HG03066 (cell line): ENCODE results near the gene PTGDR.

Source experiments
- ATAC-seq: cut with Tn5 transposase; IDR thresholded peaks from one replicate; pipeline ENCODE4 v1.9.1; 2021; ENCODE audit warnings: low read depth; ENCODE audit not compliant: unreplicated experiment

The PTGDR gene

DNA sequence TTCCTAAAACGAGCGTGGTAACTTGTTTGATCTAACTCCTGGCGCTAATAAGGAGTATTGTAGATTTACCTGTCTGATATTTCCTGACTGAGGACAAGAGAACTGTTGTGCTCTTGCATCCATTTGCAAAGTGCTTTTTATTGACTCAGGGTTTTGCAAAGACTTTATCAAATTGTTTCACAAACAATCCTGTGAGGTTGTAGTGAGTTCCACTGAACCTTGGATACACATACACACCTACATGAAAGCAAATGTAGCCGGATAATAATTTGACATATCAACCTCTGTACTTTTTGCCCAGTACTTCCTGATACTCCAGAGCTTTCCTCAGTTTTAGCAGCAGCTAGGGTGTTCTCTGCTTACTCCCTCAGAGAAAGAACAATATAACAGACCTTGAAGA, 39.9 kb downstream of the PTGDR start:
- ATAC-seq: no peak

DNA sequence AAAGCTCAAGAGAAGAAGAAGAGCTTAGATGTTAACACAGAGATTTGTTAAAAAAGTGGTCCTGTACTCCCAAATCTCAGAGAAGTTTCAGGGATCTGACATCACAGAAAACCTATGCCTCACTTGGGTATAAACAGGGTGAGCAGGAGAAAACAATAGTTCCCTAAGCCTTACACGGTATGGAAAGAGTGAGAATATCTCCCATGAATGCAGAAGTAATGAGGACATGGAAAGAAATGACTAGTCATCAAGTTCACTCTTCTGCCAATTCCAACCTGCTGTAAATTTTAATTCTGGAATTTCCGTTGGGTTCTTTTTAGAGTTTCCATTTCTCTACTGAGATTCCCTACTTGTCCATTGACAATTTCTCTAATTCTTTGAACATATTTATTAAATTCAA, 40.4 kb downstream of the PTGDR start:
- no peak for ATAC-seq

GRCh38 chr14:52310541-52310940, 43.0 kb downstream of the PTGDR start:
- ATAC-seq: no peak

DNA sequence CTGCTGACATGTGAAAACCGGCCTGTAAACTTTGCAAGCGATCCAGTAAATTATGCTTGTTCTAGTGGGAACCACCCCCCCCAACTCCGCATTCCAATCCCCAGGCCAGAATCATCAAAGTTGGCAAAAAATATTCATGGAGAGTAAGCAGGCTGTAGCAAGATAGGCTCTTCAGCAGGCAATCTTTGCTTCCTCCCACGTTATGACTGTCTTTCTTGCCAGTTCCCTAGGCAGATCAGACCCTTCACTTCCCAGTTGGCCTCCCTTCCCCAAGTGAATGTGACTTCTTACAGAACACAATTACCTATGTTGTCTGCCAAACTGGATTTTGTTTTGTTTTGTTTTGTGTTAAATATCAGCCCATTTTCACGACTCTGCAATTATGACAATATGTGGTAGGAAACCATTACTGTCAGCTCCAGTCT, 45.4 kb downstream of the PTGDR start:
- ATAC-seq: no peak

DNA sequence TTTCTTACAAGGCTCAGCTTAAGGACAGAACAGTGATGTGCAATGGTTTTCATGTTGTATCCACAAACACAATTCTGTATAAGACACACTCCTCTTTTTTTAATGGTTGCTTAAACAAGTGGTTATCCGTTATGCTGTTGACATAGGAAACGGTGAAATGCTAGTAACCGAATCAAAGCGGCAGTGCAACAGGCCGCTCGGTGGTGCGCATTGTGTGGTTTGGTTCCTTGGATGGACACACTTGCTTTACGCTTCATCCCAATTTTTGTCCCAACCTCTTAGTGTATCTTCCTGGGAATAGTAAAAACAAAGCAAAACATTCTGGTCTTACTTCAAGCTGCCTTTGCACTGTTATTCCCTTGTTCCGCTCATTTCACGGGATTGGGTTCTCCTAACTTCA, 46.0 kb downstream of the PTGDR start:
- ATAC-seq: no peak

GRCh38 chr14:52313903-52314594, 46.6 kb downstream of the PTGDR start, which contains the start of gene PTGER2:
PTGER2 (plus strand) TSS chr14:52314312; CDS start chr14:52314549, 237 bp downstream.
- peak; percentile 43 for ATAC-seq

- ATAC-seq: peak; percentile 37
Observed at GRCh38 chr14:52314595-52315354, 47.3 kb downstream of the PTGDR start.

DNA sequence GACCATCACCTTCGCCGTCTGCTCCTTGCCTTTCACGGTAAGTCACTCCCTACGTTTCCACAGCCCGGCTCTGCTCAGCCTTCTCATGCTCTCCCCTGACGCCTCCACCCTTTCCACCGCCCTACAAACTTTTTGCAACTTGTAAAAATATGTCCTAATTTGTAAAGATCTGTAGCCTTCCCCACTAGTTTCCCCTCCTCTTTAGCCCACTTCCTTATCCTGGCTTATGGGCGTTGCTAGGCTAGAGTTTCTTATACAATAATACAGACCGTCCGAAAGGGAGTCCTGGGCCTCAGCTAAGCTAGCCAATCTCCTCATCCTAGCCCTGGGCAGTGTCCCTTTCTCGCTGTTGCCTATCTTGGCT, 47.8 kb downstream of the PTGDR start:
- ATAC-seq: no peak

DNA sequence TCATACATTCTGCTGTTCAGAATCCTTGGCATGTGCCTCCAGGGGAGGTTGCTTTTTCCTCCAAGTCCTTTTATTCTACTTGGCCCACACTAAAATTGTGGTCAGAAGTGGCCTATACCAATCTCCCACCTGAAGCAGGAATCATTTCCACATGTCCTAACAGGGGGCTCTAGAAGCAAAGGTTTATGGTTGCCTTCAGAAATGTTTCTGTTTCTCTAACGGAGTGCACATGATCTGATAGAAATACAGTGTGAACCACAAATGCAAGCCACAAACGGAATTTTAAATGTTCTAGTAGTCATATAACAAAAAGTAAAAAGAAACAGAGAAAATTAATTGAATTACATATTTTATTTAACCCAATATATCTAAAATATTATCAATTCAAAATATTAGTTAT, 50.6 kb downstream of the PTGDR start:
- no peak for ATAC-seq

- no peak for ATAC-seq
Observed at GRCh38 chr14:52318826-52319645, 51.5 kb downstream of the PTGDR start.

DNA sequence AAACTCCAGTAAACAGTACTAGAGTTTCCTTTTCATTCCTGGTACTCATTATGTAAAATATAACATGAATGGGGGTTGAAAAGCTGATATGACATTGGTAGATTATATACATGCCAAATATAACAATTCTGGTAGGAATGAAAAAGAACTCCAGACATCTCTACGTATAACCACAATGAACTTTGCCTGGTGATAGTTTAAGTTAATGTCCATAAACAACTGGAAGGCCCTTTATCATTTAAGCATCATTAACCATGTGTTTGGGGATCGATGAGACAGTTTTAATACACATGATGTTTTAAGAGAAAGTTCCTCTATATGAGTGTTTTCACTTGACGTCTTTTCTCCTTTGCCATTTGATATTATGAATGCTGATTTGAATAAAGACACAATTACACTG, 52.4 kb downstream of the PTGDR start:
- no peak for ATAC-seq

GRCh38 chr14:52325126-52325525, 57.6 kb downstream of the PTGDR start:
- ATAC-seq: peak; percentile 97

DNA sequence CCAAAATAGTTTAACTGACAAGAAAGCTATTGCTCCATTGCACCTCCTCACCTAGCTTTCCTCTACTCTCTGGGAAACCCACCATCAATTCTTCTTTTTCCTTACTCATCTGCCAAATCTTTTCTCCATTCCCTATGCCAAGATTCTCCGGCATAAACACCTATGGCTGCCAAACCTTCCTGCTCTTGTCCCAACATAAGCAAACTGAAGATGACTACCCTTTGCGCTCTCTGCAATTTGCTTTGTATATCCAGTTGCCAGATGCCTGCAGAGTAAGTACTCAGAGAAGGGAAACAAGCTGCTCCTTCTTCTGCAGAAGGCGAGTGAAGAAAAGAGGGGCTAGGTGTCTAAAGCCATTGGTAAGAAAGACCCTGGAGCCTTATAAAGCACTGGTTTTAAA, 58.1 kb downstream of the PTGDR start:
- no peak for ATAC-seq
